IPS-11a (cell line): ENCODE measurements around the gene CBX2.

Experiments
- H3K4me3 ChIP-seq: one replicate; pipeline ENCODE4 v1.5.1; 2013; ENCODE audit warnings: low read depth, low read length, control low read depth

Gene CBX2

DNA sequence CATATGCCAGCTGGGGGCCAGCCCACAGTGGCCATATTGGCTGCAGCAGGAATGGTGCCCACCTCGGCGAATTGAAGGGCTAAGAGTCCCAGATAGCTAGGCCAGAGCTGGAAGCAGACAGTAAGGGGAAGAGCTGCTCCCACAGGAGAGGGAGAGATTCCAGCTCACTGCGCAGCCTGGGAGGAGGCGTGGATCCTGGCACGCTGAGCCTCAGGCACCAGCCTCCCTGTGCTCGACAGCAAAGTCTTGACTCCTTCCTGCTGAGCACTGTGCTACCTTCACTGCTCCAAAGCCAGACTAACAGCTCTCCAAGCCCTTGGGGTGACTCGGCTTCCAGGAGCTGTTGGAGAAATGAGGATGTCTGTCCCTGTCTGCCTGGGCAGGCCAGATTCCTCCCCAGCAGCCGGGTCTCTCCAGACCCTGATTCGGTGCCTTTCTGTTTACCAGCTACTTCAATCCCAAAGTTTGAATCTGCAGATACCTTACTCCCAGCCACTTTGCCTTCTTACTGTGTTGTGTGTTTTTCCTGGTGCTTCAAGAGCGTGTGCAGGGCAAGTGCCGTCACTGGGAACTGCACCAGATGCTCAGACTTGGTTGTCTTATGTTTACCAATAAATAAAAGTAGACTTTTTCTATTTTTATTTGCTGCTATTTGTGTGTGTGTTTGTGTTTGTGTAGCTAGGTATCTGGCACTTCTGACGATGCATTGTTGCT is 9.1 kb downstream of the CBX2 start:
- H3K4me3 ChIP-seq: no peak overlapping the region

GRCh38 chr17:79788455-79788854 is 10.5 kb downstream of the CBX2 start:
- no peak overlapping the region for H3K4me3 ChIP-seq

GRCh38 chr17:79788989-79789942 is 11.3 kb downstream of the CBX2 start:
- peak overlapping the region; percentile 13 for H3K4me3 ChIP-seq

- H3K4me3 ChIP-seq: peak overlapping the region; percentile 13
Observed at GRCh38 chr17:79789943-79790804, 12.2 kb downstream of the CBX2 start.

GRCh38 chr17:79790805-79791734 is 13.1 kb downstream of the CBX2 start:
- no peak overlapping the region for H3K4me3 ChIP-seq

- no peak overlapping the region for H3K4me3 ChIP-seq
Observed at GRCh38 chr17:79791735-79792161, 13.8 kb downstream of the CBX2 start.

DNA sequence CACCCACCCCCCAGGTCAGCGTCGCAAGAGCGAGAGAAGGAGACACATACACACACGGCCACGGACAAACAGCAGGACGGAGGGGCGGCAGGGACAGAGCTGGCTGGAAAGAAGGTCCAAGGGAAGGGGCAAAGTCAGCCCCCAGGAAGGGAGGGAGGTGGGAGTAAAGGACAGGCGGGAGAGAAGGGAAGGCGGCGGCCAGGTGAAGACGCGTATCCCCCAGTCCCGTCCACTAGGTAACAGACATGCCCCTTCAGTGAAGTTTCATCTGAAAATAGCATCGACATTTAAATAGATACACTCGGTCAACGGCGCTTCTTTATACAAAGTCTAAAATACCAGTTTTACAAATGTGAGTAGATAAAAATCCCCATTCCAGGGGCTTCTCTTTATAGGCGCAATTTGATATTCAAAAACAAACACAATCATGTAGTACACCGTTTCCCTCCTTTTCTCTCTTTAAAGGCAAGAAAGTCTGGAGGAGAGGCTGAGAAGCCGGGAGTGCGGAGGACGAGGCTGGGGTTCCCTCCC is 14.5 kb downstream of the CBX2 start:
- no peak overlapping the region for H3K4me3 ChIP-seq

DNA sequence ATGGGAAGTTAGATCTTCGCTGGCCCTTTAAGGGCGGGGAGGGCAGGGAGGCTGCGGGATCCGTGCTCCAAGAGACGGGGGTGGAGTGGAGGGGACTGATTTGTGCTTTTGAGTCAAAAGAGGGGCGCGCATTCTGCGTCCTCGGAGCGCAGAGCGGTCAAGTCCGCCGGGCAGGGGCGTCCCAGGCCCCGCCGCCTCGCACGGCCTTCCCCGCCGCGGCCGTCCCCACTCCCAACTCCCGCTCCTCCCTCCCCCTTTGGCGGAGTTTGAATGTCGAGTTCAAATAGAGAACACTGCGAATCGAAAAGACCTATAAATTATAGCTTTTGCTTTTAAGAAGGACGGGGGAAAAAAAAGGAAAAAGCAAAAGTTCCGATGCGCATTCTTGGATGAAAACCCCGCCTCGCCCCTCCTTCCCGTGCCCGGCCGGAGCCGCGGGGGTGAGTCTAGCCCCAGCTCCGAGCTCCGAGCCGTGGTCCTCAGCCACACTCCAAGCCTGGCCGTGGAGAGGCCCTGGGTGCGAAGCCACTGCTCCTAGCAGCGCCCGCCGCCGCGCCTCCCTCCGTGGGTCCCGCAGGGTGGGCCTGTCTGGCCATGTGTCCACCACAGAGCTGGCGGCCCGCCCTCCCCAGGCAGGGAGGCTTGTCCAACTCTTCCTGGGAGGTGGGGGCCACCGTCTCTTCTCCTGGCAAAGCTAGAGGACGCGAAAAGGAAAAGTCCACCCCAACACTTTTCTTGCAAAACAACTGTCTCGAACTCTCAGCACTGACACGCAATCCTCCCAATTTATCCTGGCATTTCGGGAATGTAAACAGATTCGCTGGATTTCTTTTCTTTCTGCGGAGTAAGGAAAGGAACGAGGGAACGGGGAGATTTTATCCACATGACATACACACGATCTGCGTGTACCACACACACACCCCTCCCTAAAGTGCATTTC is 15.3 kb downstream of the CBX2 start:
- peak overlapping the region; percentile 8 for H3K4me3 ChIP-seq

- H3K4me3 ChIP-seq: no peak overlapping the region
Observed at GRCh38 chr17:79793924-79794304, 16.0 kb downstream of the CBX2 start.

DNA sequence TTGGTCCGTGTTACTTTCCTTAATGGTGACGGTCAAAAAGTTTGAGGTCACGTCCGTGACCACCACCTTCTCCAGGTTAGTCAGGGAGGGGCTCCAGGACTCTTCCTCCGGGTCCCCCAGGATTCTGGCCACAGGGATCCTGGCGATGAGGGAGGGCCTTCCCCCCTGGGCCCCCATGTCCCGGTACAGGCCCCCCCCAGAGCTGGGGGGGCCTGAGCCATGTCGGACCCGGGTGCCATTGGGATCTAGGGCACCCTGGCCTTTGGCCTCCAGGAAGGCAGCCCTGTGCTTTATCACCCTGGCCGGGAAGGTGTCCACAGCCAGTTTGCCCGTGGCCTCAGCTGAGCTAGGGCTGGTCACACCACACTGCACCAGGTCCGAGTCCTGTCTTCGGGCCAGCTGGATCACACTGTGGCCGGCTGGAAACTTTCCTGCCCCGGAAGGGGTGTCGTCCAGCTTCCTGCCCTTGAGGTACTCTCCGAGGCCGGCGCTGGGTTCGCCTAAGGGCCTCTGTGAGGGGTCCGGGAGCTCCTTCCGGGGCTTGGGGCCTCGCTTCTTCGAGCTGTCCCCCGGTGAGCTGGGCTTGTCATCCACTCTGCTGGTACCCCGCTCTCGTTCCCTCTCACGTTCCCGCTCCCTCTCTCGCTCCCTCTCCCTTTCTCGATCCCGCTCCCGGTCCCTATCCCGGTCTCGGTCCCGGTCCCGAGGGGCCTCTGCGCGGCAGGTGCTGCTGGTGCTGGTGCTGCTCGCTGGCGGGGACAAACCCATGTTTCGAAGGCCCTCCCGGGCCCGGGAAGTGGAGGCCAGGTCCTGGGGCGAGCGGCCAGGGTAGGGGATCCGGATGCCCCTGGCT is 16.9 kb downstream of the CBX2 start:
- H3K4me3 ChIP-seq: no peak overlapping the region

DNA sequence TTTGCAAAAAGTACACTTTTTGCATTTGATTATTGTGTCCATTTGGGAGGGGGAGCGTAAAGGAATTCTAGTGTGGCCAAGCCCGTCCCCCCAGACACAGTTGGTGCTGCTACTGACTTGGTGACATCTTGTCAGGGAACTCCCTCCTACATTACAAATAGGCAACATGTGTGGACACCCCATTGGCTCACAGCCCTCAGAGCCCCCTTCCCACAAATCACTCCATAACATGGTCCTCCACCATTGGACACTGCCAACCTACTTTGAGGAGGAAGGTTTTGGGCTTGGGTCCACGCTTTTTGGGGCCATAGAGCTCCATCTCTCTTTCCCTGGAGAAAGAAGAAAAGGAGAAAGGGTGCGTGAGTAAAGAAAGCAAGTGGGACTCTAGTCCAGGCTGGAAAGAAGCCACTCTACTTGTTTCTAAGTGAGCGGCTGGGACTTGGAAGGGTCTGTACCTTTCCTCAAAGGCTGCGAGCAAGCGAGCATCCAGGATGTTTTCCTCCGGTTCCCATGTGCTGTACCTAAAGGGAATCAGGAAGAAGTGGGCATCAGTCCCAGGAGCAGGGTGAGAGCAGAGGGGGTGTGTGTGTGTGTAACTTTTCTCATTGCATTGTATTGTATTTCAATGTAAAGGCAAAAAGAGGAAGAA is 18.0 kb downstream of the CBX2 start:
- H3K4me3 ChIP-seq: no peak overlapping the region

DNA sequence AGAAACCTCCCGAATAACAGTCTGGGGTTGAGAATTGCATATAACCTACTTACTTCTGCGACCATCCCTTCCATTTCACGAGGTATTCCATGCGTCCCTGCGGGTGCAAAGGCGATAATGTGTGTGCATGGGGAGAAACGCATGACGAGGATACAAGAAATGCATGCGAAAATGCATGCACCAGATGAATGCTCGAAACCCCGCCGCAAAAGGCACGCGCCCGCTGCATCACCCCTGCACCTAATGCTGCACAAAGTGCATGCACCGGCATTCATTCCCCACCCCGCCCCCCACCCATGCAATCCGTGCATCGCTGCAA is 18.5 kb downstream of the CBX2 start:
- peak overlapping the region; percentile 61 for H3K4me3 ChIP-seq

GRCh38 chr17:79796763-79797491 is 19.0 kb downstream of the CBX2 start, which contains the start of gene CBX8:
Gene CBX8, minus strand, starts transcription at chr17:79797077. Its CDS starts 79 bp downstream, at chr17:79796998.
- H3K4me3 ChIP-seq: peak within 1 kb of the TSS; percentile 61

DNA sequence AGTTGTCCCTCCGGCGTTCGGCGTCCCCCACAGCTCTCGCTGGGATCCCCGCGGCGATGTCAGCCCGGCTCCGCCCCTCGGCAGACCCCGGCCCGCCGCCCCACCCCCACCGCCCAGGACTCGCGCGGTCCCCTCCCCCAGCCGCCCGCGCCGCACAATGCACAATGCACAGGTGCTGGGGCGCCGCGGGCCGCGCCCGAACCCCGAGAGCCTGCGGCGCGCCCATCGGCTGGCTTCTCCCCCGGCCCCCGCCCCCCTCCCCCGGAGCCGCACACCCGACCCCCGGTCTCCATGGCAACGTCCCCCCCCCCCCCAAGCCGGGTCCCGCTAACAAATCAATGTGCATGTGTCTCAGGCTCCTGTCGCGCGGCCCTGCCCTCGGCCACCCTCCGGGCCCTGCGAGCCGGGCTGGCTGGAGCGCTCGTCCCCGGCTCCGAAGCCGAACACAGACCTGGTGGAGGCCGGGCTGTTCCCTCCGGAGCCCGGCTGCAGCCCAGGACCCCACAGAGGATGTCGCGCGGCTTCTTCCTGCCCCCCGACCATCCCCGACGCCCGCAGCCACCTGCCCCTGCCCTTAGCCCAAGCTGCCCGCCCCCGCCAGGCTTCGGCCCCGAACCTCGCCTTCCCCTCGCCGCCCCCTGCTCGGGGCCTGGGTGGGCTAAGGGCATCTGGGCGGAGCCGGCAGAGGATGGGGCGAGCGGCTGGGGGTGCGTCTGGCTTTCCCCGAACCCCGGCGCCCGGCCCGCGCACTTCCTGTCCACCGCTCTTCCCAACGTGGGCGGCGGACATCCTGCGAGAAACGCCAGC is 19.7 kb downstream of the CBX2 start:
- H3K4me3 ChIP-seq: peak overlapping the region; percentile 17

DNA sequence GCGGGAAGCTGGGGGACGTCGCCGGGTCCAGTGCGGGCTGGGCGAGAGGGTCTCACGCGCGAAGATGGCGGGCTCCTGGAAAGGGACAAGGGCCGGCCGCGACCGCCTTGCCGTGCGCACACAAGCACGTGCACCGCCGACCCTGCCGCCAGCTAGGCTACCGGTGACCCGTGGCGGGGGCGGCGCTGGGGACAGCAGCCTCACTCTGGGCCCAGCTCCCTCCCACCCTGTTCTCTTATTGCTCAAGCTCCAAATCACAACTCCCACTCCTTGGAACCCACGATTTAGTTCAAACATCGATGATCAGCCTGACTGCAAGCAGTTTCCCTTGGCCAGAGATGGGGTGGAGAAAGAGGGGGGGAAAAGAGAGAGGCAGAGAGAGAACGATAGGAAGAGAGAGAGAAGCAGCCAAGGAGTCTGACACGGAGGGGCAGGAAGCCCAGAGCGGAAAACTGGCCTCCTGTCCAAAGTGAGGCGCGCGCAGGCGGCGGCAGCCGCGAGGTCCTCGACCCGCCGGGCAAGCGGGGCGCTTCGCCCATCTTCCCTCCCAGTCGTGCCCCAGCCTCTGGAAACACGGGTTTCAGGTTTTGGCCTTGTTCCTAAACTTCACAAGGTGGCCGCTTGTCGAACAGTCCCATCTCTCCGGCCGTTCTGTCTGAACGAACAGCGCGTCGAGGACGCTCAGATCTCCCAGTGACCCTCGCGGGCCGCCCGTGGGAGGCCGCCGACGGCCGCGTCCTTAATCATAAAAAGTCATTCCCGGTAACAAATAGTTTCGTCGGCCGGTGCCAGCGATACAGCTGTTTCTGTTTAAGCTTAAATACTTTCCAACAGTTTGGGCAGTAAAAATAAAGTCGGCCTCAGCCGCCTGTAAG is 20.6 kb downstream of the CBX2 start:
- no peak overlapping the region for H3K4me3 ChIP-seq
